ENCODE results near the gene INTU.
A peak's percentile ranks its signal among the peaks of the same experiment; 100 is the strongest.
"Not testable (repeated sequence)": the region's sequence is repeated elsewhere in the genome, so short reads cannot be mapped to it uniquely, and the experiment has no call there.

The INTU gene

DNA sequence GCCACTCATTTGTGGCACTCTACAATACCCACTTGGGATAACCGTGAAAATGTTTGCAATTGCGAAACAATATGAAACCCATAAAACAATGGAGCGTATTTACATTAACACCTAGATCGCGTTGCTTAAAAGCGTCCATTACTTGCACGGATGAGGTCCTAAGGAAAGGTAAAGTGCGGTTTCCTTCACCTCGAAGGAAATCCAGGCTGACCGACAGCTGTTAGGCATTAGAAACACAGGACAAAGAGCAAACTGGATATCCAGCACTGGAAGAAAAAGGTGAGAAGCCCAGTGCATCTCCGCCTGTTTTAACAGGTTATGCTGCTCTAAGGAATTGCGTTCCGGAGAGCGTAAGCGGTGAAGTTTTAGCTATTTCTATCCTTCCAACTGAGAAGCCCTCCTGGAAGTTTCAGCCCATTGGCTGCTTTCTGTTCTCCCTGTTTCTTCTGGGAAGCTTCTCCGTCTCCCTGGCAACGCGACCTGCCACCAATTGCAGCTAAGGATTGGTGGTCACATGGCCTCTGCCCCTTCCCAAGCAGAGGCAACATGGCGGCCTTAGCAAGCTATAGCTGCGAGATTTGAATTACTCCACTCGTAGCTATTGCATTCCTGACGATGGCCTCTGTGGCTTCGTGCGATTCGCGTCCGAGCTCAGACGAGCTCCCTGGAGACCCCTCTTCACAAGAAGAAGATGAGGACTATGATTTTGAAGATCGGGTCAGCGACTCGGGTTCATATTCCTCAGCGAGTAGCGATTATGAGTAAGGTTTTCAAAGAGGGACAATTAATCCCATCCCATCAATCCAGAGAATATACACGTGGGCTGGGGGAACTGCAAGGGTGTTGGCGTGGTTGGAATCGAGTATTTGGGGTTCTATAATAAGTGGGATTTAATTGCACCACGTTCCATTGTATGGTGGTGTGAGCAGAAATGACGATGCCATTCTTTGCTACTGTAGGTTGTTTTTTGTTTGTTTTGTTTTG, at the start of gene INTU (continued):
- TF ChIP-seq, protein P1, sequence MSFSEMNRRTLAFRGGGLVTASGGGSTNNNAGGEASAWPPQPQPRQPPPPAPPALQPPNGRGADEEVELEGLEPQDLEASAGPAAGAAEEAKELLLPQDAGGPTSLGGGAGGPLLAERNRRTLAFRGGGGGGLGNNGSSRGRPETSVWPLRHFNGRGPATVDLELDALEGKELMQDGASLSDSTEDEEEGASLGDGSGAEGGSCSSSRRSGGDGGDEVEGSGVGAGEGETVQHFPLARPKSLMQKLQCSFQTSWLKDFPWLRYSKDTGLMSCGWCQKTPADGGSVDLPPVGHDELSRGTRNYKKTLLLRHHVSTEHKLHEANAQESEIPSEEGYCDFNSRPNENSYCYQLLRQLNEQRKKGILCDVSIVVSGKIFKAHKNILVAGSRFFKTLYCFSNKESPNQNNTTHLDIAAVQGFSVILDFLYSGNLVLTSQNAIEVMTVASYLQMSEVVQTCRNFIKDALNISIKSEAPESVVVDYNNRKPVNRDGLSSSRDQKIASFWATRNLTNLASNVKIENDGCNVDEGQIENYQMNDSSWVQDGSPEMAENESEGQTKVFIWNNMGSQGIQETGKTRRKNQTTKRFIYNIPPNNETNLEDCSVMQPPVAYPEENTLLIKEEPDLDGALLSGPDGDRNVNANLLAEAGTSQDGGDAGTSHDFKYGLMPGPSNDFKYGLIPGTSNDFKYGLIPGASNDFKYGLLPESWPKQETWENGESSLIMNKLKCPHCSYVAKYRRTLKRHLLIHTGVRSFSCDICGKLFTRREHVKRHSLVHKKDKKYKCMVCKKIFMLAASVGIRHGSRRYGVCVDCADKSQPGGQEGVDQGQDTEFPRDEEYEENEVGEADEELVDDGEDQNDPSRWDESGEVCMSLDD (tag by site-specific recombination; IDR thresholded peaks at IDR 0.05) = no peak
- TF ChIP-seq ZNF112 (tag by site-specific recombination; IDR thresholded peaks at IDR 0.05) = no peak

DNA sequence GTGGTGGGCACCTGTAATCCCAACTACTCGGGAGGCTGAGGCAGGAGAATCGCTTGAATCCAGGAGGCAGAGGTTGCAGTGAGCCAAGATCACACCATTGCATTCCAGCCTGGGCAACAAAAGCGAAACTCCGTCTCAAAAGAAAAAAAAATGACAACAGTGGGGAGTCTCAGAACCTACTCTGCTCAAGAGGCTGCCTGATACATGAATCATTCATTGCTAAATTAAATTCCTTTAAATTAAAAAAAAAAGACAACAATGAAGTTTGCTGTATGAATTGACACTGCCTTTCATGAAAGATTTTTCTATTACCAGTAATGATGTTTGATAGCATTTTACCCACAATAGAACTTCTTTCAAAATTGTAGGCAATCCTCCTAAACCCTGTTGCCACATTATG, 46.3 kb upstream of the INTU start:
- TF ChIP-seq ZNF549 (tag by site-specific recombination; IDR thresholded peaks at IDR 0.05) = peak; percentile 27; the same call in 1 of the 2 replicates
- H3K4me1 ChIP-seq (ENCODE audit: control insufficient read depth, insufficient read depth, low read length); H3K9me3 ChIP-seq (ENCODE audit: control insufficient read depth, insufficient read depth, low read depth, low read length); H3K36me3 ChIP-seq (ENCODE audit: control insufficient read depth in 2 of 2, insufficient read depth in 1 of 2, low read length in 2 of 2); POLR2A ChIA-PET; H3K27ac ChIP-seq (ENCODE audit: extremely low read depth, low read depth, low read length); H3K4me3 ChIP-seq (ENCODE audit: low read depth, low read length): not testable (repeated sequence)
- CTCF ChIA-PET = interaction anchor here (0.6 to 2.0 kb wide), 13 partner anchors 7 to 379 kb away, joined by 3 to 13 read pairs (median 4); no protein-coding TSS in a partner anchor

DNA sequence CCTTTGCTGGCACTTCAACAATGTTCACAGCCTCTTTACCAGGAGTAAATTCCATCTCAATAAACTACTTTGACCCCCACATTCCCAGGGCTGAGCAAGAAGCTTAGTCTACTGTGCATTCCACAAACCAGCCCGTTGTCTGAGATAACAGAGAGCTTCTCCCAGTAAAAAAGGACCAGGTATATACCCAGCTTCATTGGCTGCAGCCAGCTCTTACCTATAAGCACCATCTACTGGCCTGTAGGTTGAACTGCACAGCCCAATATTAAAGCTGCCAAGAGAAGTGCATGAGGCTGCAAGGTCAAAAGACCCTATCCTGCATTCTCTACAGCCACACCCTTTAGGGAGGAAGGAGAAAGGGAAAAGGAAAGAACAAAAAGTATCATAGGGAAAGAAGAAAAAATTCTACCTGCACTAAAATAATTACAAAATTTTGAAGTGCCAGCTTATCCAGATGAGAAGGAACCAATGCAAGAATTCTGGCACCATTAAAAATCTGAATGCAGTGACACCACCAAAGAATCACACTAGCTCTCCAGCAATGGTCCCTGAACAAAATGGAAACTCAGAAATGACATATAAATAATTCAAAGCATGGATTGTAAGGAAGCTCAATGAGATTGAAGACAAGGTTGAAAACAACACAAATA, 45.7 kb upstream of the INTU start:
- Histone ChIP-seq H3K4me3 (ENCODE audit: low read depth, low read length) (no peak overlapping the region), H3K36me3 (ENCODE audit: control insufficient read depth in 2 of 2, insufficient read depth in 1 of 2, low read length in 2 of 2) (no peaks in the 10 kb centered on the region), H3K27ac (ENCODE audit: extremely low read depth, low read depth, low read length) (no peak overlapping the region), H3K4me1 (ENCODE audit: control insufficient read depth, insufficient read depth, low read length) (no peaks in the 10 kb centered on the region), H3K9me3 (ENCODE audit: control insufficient read depth, insufficient read depth, low read depth, low read length) (no peaks in the 10 kb centered on the region)
- ChIA-PET POLR2A (no interaction called here), CTCF (interaction anchor here (0.6 to 2.0 kb wide), 15 partner anchors 8 to 379 kb away, joined by 3 to 13 read pairs (median 4); no protein-coding TSS in a partner anchor)
- 0 out of 2 replicates have a peak, but pooled peaks have one; percentile 46 for TF ChIP-seq ZNF2 (tag by site-specific recombination; IDR thresholded peaks at IDR 0.05)
- TF ChIP-seq ZNF654 (tag by site-specific recombination; IDR thresholded peaks at IDR 0.05; ENCODE audit: low read depth) = peak; percentile 84
- TF ChIP-seq SALL2 (tag by site-specific recombination; IDR thresholded peaks at IDR 0.05; ENCODE audit: borderline replicate concordance) = no peak
- TF ChIP-seq, protein P2, sequence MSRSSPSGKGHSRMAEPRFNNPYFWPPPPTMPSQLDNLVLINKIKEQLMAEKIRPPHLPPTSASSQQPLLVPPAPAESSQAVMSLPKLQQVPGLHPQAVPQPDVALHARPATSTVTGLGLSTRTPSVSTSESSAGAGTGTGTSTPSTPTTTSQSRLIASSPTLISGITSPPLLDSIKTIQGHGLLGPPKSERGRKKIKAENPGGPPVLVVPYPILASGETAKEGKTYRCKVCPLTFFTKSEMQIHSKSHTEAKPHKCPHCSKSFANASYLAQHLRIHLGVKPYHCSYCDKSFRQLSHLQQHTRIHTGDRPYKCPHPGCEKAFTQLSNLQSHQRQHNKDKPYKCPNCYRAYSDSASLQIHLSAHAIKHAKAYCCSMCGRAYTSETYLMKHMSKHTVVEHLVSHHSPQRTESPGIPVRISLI (tag by site-specific recombination; IDR thresholded peaks at IDR 0.05) = no peak

DNA sequence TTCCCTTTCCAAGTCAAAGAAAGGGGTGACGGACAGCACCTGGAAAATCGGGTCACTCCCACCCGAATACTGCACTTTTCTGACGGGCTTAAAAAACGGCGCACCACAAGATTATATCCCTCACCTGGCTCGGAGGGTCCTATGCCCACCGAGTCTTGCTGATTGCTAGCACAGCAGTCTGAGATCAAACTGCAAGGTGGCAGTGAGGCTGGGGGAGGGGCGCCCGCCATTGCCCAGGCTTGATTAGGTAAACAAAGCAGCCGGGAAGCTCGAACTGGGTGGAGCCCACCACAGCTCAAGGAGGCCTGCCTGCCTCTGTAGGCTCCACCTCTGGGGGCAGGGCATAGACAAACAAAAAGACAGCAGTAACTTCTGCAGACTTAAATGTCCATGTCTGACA, 43.6 kb upstream of the INTU start:
- H3K9me3 ChIP-seq (ENCODE audit: control insufficient read depth, insufficient read depth, low read depth, low read length); H3K36me3 ChIP-seq (ENCODE audit: control insufficient read depth in 2 of 2, insufficient read depth in 1 of 2, low read length in 2 of 2); H3K4me1 ChIP-seq (ENCODE audit: control insufficient read depth, insufficient read depth, low read length); H3K4me3 ChIP-seq (ENCODE audit: low read depth, low read length); H3K27ac ChIP-seq (ENCODE audit: extremely low read depth, low read depth, low read length); POLR2A ChIA-PET; CTCF ChIA-PET: not testable (repeated sequence)

DNA sequence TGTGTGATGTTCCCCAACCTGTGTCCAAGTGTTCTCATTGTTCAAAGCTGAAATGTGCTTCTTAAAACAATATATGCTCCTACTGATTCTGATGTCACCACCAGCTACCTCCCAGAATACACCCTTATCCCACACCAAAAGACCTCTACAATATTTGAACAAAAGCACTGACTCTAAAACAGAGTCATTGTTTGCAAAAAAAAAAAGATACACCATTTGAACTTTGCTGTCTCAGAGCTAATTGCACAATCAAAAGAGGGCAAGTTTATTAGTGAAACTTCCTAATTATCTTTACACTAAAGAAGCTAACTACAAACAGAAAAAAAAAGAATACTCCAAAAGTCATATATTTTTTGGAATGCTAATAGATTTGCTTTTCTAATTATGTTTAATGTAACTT, 34.1 kb upstream of the INTU start:
- CTCF ChIA-PET = interaction anchor here (0.6 to 1.9 kb wide), 5 partner anchors 11 to 461 kb away, joined by 3 to 8 read pairs (median 3); no protein-coding TSS in a partner anchor
- TF ChIP-seq KLF10 (tag by site-specific recombination; IDR thresholded peaks at IDR 0.05) = no peak
- no peak for TF ChIP-seq ZNF48 (tag by site-specific recombination; IDR thresholded peaks at IDR 0.05)

More for the DNA sequence above, 34.1 kb upstream of the INTU start:
- no peak overlapping the region for H3K27ac ChIP-seq (ENCODE audit: extremely low read depth, low read depth, low read length)
- no peaks in the 10 kb centered on the region for H3K9me3 ChIP-seq (ENCODE audit: control insufficient read depth, insufficient read depth, low read depth, low read length)
- no peaks in the 10 kb centered on the region for H3K36me3 ChIP-seq (ENCODE audit: control insufficient read depth in 2 of 2, insufficient read depth in 1 of 2, low read length in 2 of 2)
- POLR2A ChIA-PET = no interaction called here
- H3K4me1 ChIP-seq (ENCODE audit: control insufficient read depth, insufficient read depth, low read length) = no peaks in the 10 kb centered on the region
- H3K4me3 ChIP-seq (ENCODE audit: low read depth, low read length) = no peak overlapping the region

Measured in HEK293 (cell line).